K562 (cell line): ENCODE data around the gene DCUN1D2. TPM values are rescaled to one million over a fixed set of nuclear protein-coding genes. Genes with fewer than 3 reads are reported as not detected.
A peak's percentile ranks its signal among the peaks of the same experiment; 100 is the strongest.

Source experiments
- ASH1L ChIP-seq: fragments of 450-650 bp; IDR thresholded peaks from 2 replicates; pipeline ENCODE4 v1.6.1; 2018; ENCODE audit warnings: borderline replicate concordance, mild to moderate bottlenecking, low read depth; ENCODE audit not compliant: partially characterized antibody
- CBFA2T3 ChIP-seq: fragments of 450-650 bp; IDR thresholded peaks from 2 replicates; pipeline ENCODE4 v1.6.1; 2017
- EP300 ChIP-seq: IDR thresholded peaks from 2 replicates; pipeline ENCODE4 v1.6.1; 2012; ENCODE audit warnings: low read length, improper control_type of control experiment
- FOXA1 ChIP-seq: fragments of 450-650 bp; IDR thresholded peaks from 2 replicates; pipeline ENCODE4 v1.6.1; 2016; ENCODE audit warnings: mild to moderate bottlenecking, borderline replicate concordance
- KDM2B ChIP-seq: fragments of 250-450 bp; sonication (Bioruptor Pico); IDR thresholded peaks from 2 replicates; pipeline ENCODE4 v1.8.0; 2021; ENCODE audit warnings: mild to moderate bottlenecking, moderate library complexity
- NFRKB ChIP-seq: fragments of 450-650 bp; IDR thresholded peaks from 2 replicates; pipeline ENCODE4 v1.6.1; 2016; ENCODE audit warnings: low read depth
- PML ChIP-seq: IDR thresholded peaks from 2 replicates; pipeline ENCODE4 v1.6.1; 2012; ENCODE audit warnings: low read length, inconsistent platforms
- POLR2AphosphoS5 ChIP-seq: IDR thresholded peaks from 2 replicates; pipeline ENCODE4 v1.6.1; 2011; ENCODE audit warnings: mild to moderate bottlenecking, low read depth, low read length, moderate library complexity; ENCODE audit not compliant: control insufficient read depth, insufficient read depth
- POLR2H ChIP-seq: IDR thresholded peaks from 2 replicates; pipeline ENCODE4 v1.6.1; 2016; ENCODE audit warnings: missing genetic modification characterization, low read depth, mild to moderate bottlenecking, control low read depth, missing compliant biosample characterization, moderate library complexity
- TAF1 ChIP-seq: IDR thresholded peaks from 2 replicates; pipeline ENCODE4 v1.6.1; 2011; ENCODE audit warnings: mild to moderate bottlenecking, low read length, moderate library complexity; ENCODE audit not compliant: insufficient read depth, control insufficient read depth, severe bottlenecking; ENCODE audit errors: extremely low read depth
- U2AF2 ChIP-seq: fragments of 200-400 bp; formaldehyde crosslinking; optimal IDR thresholded peaks from 2 replicates; pipeline ENCODE3; 2017; ENCODE audit warnings: low read depth, mild to moderate bottlenecking, low read length
- XRCC5 ChIP-seq: fragments of 200-400 bp; formaldehyde crosslinking; IDR thresholded peaks from 2 replicates; pipeline ENCODE4 v1.6.1; 2017; ENCODE audit warnings: low read depth, mild to moderate bottlenecking, low read length
- ZKSCAN1 ChIP-seq: fragments of 150-350 bp; IDR thresholded peaks from 2 replicates; pipeline ENCODE4 v1.6.1; 2016; ENCODE audit warnings: low read depth, low read length
- polyA plus RNA-seq, 8 experiments: library from polyadenylated mRNA; depleted of rRNA in 4 of 8; stranded (reverse) in 5 of 8; unstranded in 3 of 8; fragments of >200 nt; fragmentation: Nextera tagmentation in 2 of 8; fragmentation: Illumina TruSeq in 1 of 8; extraction: Ambion mirVana in 2 of 8; extraction: Trizol in 1 of 8; gene quantifications; 2 replicates each; pipeline versions ENCODE4 v1.2.1 to v1.2.3, GENCODE V29; 2011 to 2014; ENCODE audit warnings: inconsistent platforms in 1 of 8, missing spikeins in 1 of 8
- total RNA-seq, 7 experiments: library from RNA; depleted of rRNA in 6 of 7; stranded (reverse); fragments of >200 nt in 6 of 7; fragmentation: Illumina TruSeq in 2 of 7; extraction: Trizol in 2 of 7; gene quantifications; 2 replicates each; pipeline versions ENCODE4 v1.2.1 to v1.2.3, GENCODE V29; 2011 to 2021; ENCODE audit warnings: low replicate concordance in 1 of 7
- TF ChIP-seq, protein P1 (sequence below): fragments of 450-650 bp; IDR thresholded peaks from 2 replicates; pipeline ENCODE4 v1.6.1; 2017; ENCODE audit warnings: antibody characterized with exemption, mild to moderate bottlenecking
- TF ChIP-seq, protein P2 (sequence below): fragments of 450-650 bp; IDR thresholded peaks from 2 replicates; pipeline ENCODE4 v1.6.1; 2016; ENCODE audit warnings: antibody characterized with exemption
- TF ChIP-seq, protein P3 (sequence below), 2 experiments: IDR thresholded peaks; 2 replicates each; pipeline ENCODE4 v1.6.1; 2012; ENCODE audit warnings: improper control_type of control experiment in 2 of 2, low read depth in 2 of 2, low read length in 2 of 2, borderline replicate concordance in 1 of 2
- TF ChIP-seq, protein P4 (sequence below): sonication (generic); formaldehyde crosslinking; IDR thresholded peaks from 2 replicates; pipeline ENCODE4 v1.4.0; 2020; ENCODE audit warnings: mild to moderate bottlenecking, missing genetic modification reagents

DCUN1D2 gene
- total and polyA plus RNA-seq, 9 of the 15 experiments (the other 6 are each of a cell fraction or from before 2014, with no cell fraction given) = 2.1 to 16.8 (median 11.1) TPM

DNA sequence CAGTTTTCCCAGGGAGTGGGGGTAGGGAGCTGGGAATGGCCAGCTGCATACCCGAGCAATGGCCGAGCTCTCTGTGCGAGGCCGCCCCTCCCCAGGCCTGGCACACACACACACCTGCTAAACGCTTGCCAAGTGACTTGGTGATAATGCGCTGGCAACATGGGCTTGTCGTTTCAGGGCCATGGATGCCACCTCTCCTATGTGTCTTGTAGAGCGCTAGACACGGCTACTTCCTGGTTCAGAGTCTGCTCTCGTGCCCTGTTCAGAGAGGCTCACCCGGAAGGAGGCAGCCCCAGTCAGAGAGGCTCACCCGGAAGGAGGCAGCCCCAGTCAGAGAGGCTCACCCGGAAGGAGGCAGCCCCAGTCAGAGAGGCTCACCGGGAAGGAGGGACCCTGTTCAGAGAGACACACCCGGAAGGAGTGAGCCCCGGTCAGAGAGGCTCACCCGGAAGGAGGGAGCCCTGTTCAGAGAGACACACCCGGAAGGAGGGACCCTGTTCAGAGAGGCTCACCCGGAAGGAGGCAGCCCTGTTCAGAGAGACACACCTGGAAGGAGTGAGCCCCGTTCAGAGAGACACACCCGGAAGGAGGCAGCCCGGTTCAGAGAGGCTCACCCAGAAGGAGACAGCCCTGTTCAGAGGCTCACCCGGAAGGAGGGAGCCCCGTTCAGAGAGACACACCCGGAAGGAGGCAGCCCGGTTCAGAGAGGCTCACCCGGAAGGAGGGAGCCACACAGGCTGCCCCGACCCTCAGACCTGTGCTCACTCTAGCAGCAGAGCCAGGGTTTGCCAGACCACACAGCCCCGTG is 41.4 kb downstream of the DCUN1D2 start (continued):
- TF ChIP-seq, protein P1, sequence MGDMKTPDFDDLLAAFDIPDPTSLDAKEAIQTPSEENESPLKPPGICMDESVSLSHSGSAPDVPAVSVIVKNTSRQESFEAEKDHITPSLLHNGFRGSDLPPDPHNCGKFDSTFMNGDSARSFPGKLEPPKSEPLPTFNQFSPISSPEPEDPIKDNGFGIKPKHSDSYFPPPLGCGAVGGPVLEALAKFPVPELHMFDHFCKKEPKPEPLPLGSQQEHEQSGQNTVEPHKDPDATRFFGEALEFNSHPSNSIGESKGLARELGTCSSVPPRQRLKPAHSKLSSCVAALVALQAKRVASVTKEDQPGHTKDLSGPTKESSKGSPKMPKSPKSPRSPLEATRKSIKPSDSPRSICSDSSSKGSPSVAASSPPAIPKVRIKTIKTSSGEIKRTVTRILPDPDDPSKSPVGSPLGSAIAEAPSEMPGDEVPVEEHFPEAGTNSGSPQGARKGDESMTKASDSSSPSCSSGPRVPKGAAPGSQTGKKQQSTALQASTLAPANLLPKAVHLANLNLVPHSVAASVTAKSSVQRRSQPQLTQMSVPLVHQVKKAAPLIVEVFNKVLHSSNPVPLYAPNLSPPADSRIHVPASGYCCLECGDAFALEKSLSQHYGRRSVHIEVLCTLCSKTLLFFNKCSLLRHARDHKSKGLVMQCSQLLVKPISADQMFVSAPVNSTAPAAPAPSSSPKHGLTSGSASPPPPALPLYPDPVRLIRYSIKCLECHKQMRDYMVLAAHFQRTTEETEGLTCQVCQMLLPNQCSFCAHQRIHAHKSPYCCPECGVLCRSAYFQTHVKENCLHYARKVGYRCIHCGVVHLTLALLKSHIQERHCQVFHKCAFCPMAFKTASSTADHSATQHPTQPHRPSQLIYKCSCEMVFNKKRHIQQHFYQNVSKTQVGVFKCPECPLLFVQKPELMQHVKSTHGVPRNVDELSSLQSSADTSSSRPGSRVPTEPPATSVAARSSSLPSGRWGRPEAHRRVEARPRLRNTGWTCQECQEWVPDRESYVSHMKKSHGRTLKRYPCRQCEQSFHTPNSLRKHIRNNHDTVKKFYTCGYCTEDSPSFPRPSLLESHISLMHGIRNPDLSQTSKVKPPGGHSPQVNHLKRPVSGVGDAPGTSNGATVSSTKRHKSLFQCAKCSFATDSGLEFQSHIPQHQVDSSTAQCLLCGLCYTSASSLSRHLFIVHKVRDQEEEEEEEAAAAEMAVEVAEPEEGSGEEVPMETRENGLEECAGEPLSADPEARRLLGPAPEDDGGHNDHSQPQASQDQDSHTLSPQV = no peak
- TF ChIP-seq TAF1 (peak; percentile 37), ZKSCAN1 (0 out of 2 replicates have a peak, but pooled peaks have one; percentile 8), POLR2H (peak; percentile 51; the same call in 1 of the 2 replicates), PML (peak; percentile 25; the same call in 1 of the 2 replicates), XRCC5 (peak; percentile 52; the same call in 1 of the 2 replicates), POLR2AphosphoS5 (peak; percentile 42; the same call in 1 of the 2 replicates), U2AF2 (no peak), ASH1L (peak; percentile 70), CBFA2T3 (no peak), KDM2B (no peak), EP300 (0 out of 2 replicates have a peak, but pooled peaks have one; percentile 7), FOXA1 (no peak), NFRKB (peak; percentile 50; the same call in 1 of the 2 replicates)
- TF ChIP-seq, protein P2, sequence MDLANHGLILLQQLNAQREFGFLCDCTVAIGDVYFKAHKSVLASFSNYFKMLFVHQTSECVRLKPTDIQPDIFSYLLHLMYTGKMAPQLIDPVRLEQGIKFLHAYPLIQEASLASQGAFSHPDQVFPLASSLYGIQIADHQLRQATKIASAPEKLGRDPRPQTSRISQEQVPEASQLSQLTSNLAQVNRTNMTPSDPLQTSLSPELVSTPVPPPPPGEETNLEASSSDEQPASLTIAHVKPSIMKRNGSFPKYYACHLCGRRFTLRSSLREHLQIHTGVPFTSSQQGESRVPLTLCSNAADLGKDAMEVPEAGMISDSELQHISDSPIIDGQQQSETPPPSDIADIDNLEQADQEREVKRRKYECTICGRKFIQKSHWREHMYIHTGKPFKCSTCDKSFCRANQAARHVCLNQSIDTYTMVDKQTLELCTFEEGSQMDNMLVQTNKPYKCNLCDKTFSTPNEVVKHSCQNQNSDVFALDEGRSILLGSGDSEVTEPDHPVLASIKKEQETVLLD = 0 out of 2 replicates have a peak, but pooled peaks have one; percentile 28
- TF ChIP-seq, protein P3, sequence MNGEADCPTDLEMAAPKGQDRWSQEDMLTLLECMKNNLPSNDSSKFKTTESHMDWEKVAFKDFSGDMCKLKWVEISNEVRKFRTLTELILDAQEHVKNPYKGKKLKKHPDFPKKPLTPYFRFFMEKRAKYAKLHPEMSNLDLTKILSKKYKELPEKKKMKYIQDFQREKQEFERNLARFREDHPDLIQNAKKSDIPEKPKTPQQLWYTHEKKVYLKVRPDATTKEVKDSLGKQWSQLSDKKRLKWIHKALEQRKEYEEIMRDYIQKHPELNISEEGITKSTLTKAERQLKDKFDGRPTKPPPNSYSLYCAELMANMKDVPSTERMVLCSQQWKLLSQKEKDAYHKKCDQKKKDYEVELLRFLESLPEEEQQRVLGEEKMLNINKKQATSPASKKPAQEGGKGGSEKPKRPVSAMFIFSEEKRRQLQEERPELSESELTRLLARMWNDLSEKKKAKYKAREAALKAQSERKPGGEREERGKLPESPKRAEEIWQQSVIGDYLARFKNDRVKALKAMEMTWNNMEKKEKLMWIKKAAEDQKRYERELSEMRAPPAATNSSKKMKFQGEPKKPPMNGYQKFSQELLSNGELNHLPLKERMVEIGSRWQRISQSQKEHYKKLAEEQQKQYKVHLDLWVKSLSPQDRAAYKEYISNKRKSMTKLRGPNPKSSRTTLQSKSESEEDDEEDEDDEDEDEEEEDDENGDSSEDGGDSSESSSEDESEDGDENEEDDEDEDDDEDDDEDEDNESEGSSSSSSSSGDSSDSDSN (IDR thresholded peaks at IDR 0.05; ENCODE audit: borderline replicate concordance in 1 of 2, low read depth in 2 of 2, low read length in 2 of 2) = peak; percentile 38 to 81; a peak in 1 of 4 replicates
- TF ChIP-seq, protein P4, sequence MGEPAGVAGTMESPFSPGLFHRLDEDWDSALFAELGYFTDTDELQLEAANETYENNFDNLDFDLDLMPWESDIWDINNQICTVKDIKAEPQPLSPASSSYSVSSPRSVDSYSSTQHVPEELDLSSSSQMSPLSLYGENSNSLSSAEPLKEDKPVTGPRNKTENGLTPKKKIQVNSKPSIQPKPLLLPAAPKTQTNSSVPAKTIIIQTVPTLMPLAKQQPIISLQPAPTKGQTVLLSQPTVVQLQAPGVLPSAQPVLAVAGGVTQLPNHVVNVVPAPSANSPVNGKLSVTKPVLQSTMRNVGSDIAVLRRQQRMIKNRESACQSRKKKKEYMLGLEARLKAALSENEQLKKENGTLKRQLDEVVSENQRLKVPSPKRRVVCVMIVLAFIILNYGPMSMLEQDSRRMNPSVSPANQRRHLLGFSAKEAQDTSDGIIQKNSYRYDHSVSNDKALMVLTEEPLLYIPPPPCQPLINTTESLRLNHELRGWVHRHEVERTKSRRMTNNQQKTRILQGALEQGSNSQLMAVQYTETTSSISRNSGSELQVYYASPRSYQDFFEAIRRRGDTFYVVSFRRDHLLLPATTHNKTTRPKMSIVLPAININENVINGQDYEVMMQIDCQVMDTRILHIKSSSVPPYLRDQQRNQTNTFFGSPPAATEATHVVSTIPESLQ (CRISPR knock-in tag) = no peak
